ENCODE measurements around the gene RAD51D.

DNA sequence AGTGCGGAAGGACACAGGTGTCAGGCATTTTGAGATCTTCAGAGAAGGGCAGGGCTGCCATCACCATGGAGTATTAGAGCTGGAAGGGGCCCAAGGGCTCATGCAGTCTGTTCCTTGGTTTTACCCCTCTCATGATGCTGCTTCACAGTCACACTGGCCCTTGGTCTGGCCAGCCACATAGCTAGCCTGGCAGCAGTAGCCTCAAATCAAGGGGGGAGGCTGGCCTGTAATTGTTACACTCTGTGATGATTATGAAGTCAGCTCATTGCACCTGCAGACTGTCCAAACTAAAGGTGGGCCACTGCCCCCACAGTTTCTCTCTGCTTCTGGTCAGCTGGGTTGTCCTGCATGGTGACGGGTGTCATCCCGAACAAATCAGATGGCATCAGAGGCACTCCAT is 1.7 kb upstream of the RAD51D start, which contains the start of gene FNDC8:
- TF ChIP-seq POLR2AphosphoS5 (IDR thresholded peaks at IDR 0.05), result no peak
- TF ChIP-seq, protein P1, sequence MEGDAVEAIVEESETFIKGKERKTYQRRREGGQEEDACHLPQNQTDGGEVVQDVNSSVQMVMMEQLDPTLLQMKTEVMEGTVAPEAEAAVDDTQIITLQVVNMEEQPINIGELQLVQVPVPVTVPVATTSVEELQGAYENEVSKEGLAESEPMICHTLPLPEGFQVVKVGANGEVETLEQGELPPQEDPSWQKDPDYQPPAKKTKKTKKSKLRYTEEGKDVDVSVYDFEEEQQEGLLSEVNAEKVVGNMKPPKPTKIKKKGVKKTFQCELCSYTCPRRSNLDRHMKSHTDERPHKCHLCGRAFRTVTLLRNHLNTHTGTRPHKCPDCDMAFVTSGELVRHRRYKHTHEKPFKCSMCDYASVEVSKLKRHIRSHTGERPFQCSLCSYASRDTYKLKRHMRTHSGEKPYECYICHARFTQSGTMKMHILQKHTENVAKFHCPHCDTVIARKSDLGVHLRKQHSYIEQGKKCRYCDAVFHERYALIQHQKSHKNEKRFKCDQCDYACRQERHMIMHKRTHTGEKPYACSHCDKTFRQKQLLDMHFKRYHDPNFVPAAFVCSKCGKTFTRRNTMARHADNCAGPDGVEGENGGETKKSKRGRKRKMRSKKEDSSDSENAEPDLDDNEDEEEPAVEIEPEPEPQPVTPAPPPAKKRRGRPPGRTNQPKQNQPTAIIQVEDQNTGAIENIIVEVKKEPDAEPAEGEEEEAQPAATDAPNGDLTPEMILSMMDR (IDR thresholded peaks at IDR 0.05), result no peak
